ENCODE measurements around the gene MAN2A1.

MAN2A1 gene

GRCh38 chr5:109916481-109917153 lies 226.9 kb downstream of the MAN2A1 start:
- in situ Hi-C loops (cut with MboI; ENCODE audit: low pct_unique_long_range_greater_than_20kb, low sequenced_read_pairs) = no loop called here
- no peak for DNase-seq
